ENCODE data around the gene ZNF385B. TPM values are rescaled to one million over a fixed set of nuclear protein-coding genes. Genes with fewer than 3 reads are reported as not detected.

The ZNF385B gene
- total and polyA plus RNA-seq, 4 donors, result 3.0 to 7.2 (median 3.9) TPM

GRCh38 chr2:179574061-179574519 lies 287.3 kb downstream of the ZNF385B start:
- WGBS, result 27% methylated on average over 3 of the region's 3 CpGs
- TF ChIP-seq RAD21 (IDR thresholded peaks at IDR 0.05) (peak in 1 of 2 donors; percentile 50), ZBTB33 (IDR thresholded peaks at IDR 0.05) (no peak), HNF4G (IDR thresholded peaks at IDR 0.05) (peak; percentile 86), JUND (IDR thresholded peaks at IDR 0.05) (peak; percentile 46 to 82), REST (IDR thresholded peaks at IDR 0.05) (no peak), ATF3 (IDR thresholded peaks at IDR 0.05) (no peak), FOXA2 (IDR thresholded peaks at IDR 0.05) (peak; percentile 72), NR2F2 (IDR thresholded peaks at IDR 0.05) (no peak), YY1 (IDR thresholded peaks at IDR 0.05) (peak; percentile 25), EGR1 (IDR thresholded peaks at IDR 0.05; ENCODE audit: low read depth in 2 of 2) (no peak), CTCF (IDR thresholded peaks at IDR 0.05; ENCODE audit: low read depth, low read length, missing input control) (no peak), FOXA1 (IDR thresholded peaks at IDR 0.05) (peak; percentile 46), TAF1 (conservative IDR thresholded peaks at IDR 0.05) (no peak), SP1 (IDR thresholded peaks at IDR 0.05) (peak; percentile 72), MAX (IDR thresholded peaks at IDR 0.05) (no peak), GABPA (IDR thresholded peaks at IDR 0.05 in 1 of 2, conservative IDR thresholded peaks at IDR 0.05 in 1 of 2) (no peak), RXRA (IDR thresholded peaks at IDR 0.05) (peak; percentile 74 to 78), HNF4A (conservative IDR thresholded peaks at IDR 0.05) (peak; percentile 98 to 99)
- Histone ChIP-seq H3K36me3 (ENCODE audit: control insufficient read depth in 4 of 4, insufficient read depth in 3 of 4, low read depth in 1 of 4, low read length in 3 of 4) (no peaks in the 10 kb centered on the region), H3K9me3 (ENCODE audit: control insufficient read depth in 4 of 4, low read length in 3 of 4) (no peaks in the 10 kb centered on the region), H3K27me3 (ENCODE audit: control insufficient read depth in 4 of 4, insufficient read depth in 4 of 4, low read length in 3 of 4) (no peaks in the 10 kb centered on the region), H3K27ac (ENCODE audit: low read depth in 1 of 2, low read length in 2 of 2) (peak overlapping the region; percentile 38 to 55), H3K4me3 (ENCODE audit: low read depth in 1 of 3, low read length in 3 of 3) (no peak overlapping the region), H3K9ac (ENCODE audit: low read depth in 1 of 2, low read length in 2 of 2) (no peak overlapping the region), H3K4me1 (ENCODE audit: control insufficient read depth in 4 of 4, insufficient read depth in 4 of 4, low read length in 3 of 4) (peaks cover 6 to 33% (median 23%) of the 10 kb centered on the region in 4 donors)
- no peak for DNase-seq (ENCODE audit: low spot score)
